WTC11 (cell line): ENCODE measurements around the gene FAF1. TPM values are rescaled to one million over a fixed set of nuclear protein-coding genes. Genes with fewer than 3 reads are reported as not detected.

Experiments used
- ATAC-seq: fragments of 200-7000 bp; cut with Tn5 transposase; 2 replicates; pipeline ENCODE4 v1.10.0; 2021; ENCODE audit warnings: mild to moderate bottlenecking, moderate library complexity
- CTCF ChIA-PET: fragments of 300-600 bp; sonication (Branson Sonifier 250); formaldehyde crosslinking; loops from one replicate; lab custom pipeline; 2021; ENCODE audit warnings: antibody characterized with exemption; lab: Charles Lee
- POLR2A ChIA-PET: fragments of 350-600 bp; sonication (Branson Sonifier 250); formaldehyde crosslinking; loops from one replicate; lab custom pipeline; 2021; ENCODE audit warnings: antibody characterized with exemption; lab: Charles Lee
- DNase-seq: peaks from one replicate; pipeline ENCODE4 v3.0.0; 2021; ENCODE audit warnings: low spot score
- H3K27ac Mint-ChIP-seq: 2 replicates; pipeline ENCODE4 v1.8.0; 2021; ENCODE audit warnings: mixed read lengths
- H3K27me3 Mint-ChIP-seq: 2 replicates; pipeline ENCODE4 v1.8.0; 2021; ENCODE audit warnings: low read depth, mild to moderate bottlenecking, moderate library complexity, mixed read lengths
- H3K36me3 Mint-ChIP-seq: 2 replicates; pipeline ENCODE4 v1.8.0; 2021; ENCODE audit warnings: mixed read lengths
- H3K4me1 Mint-ChIP-seq: 2 replicates; pipeline ENCODE4 v1.8.0; 2022; ENCODE audit warnings: mixed read lengths
- H3K4me3 Mint-ChIP-seq: 2 replicates; pipeline ENCODE4 v1.8.0; 2021; ENCODE audit warnings: mild to moderate bottlenecking, moderate library complexity, mixed read lengths
- H3K9me3 Mint-ChIP-seq: 2 replicates; pipeline ENCODE4 v1.8.0; 2021; ENCODE audit warnings: mixed read lengths
- CBFB ChIP-seq: sonication (generic); formaldehyde crosslinking; IDR thresholded peaks from 2 replicates; pipeline ENCODE4 v1.8.1; 2022; ENCODE audit warnings: mild to moderate bottlenecking, low read depth, missing genetic modification reagents
- CREM ChIP-seq: sonication (generic); formaldehyde crosslinking; IDR thresholded peaks from 2 replicates; pipeline ENCODE4 v1.8.1; 2022; ENCODE audit warnings: mild to moderate bottlenecking, missing genetic modification reagents, moderate library complexity
- ELF4 ChIP-seq: sonication (generic); formaldehyde crosslinking; IDR thresholded peaks from 2 replicates; pipeline ENCODE4 v1.8.1; 2022; ENCODE audit warnings: low read depth, mild to moderate bottlenecking, moderate library complexity, missing genetic modification reagents
- FOXJ3 ChIP-seq: sonication (generic); formaldehyde crosslinking; IDR thresholded peaks from 2 replicates; pipeline ENCODE4 v1.9.0; 2021; ENCODE audit warnings: missing genetic modification reagents, mild to moderate bottlenecking, borderline replicate concordance
- FOXK1 ChIP-seq: sonication (generic); formaldehyde crosslinking; IDR thresholded peaks from 2 replicates; pipeline ENCODE4 v1.8.0; 2022; ENCODE audit warnings: mild to moderate bottlenecking, moderate library complexity, missing genetic modification reagents
- GRHL2 ChIP-seq: fragments of 250-450 bp; sonication (Bioruptor Pico); IDR thresholded peaks from 2 replicates; pipeline ENCODE4 v1.8.0; 2022; ENCODE audit warnings: mild to moderate bottlenecking, moderate library complexity; ENCODE audit not compliant: insufficient replicate concordance, severe bottlenecking
- JUN ChIP-seq: sonication (generic); formaldehyde crosslinking; IDR thresholded peaks from 2 replicates; pipeline ENCODE4 v1.8.0; 2023; ENCODE audit warnings: mild to moderate bottlenecking, missing genetic modification reagents
- NFATC4 ChIP-seq: fragments of 250-450 bp; sonication (Bioruptor Pico); IDR thresholded peaks from 2 replicates; pipeline ENCODE4 v1.9.0; 2021; ENCODE audit warnings: mild to moderate bottlenecking
- NFE2L1 ChIP-seq: sonication (generic); formaldehyde crosslinking; IDR thresholded peaks from 2 replicates; pipeline ENCODE4 v1.8.1; 2023; ENCODE audit warnings: missing genetic modification reagents
- NFYB ChIP-seq: sonication (generic); formaldehyde crosslinking; conservative IDR thresholded peaks from 2 replicates; pipeline ENCODE4 v1.8.0; 2022; ENCODE audit warnings: low read depth, missing genetic modification reagents
- OVOL2 ChIP-seq: fragments of 250-450 bp; sonication (Bioruptor Pico); IDR thresholded peaks from 2 replicates; pipeline ENCODE4 v1.9.0; 2021; ENCODE audit warnings: mild to moderate bottlenecking, borderline replicate concordance
- SMAD4 ChIP-seq: sonication (generic); formaldehyde crosslinking; IDR thresholded peaks from 2 replicates; pipeline ENCODE4 v1.8.0; 2022; ENCODE audit warnings: mild to moderate bottlenecking, missing genetic modification reagents
- SP1 ChIP-seq: sonication (generic); formaldehyde crosslinking; conservative IDR thresholded peaks from 2 replicates; pipeline ENCODE4 v1.8.1; 2022; ENCODE audit warnings: missing genetic modification reagents
- ZNF263 ChIP-seq: sonication (generic); formaldehyde crosslinking; IDR thresholded peaks from 2 replicates; pipeline ENCODE4 v1.8.1; 2022; ENCODE audit warnings: low read depth, mild to moderate bottlenecking, moderate library complexity, missing genetic modification reagents
- total RNA-seq: library from RNA; stranded (reverse); gene quantifications from 3 replicates; pipeline ENCODE4 v1.2.3, GENCODE V29; 2021
- TF ChIP-seq, protein P1 (sequence below): sonication (generic); formaldehyde crosslinking; IDR thresholded peaks from 2 replicates; pipeline ENCODE4 v1.8.1; 2022; ENCODE audit warnings: mild to moderate bottlenecking, moderate library complexity, missing genetic modification reagents
- TF ChIP-seq, protein P2 (sequence below): sonication (generic); formaldehyde crosslinking; IDR thresholded peaks from 2 replicates; pipeline ENCODE4 v1.8.0; 2022; ENCODE audit warnings: mild to moderate bottlenecking, missing genetic modification reagents
- TF ChIP-seq, protein P3 (sequence below): sonication (generic); formaldehyde crosslinking; IDR thresholded peaks from 2 replicates; pipeline ENCODE4 v1.8.1; 2023; ENCODE audit warnings: mild to moderate bottlenecking, missing genetic modification reagents, moderate library complexity
- TF ChIP-seq, protein P4 (sequence below): sonication (generic); formaldehyde crosslinking; IDR thresholded peaks from 2 replicates; pipeline ENCODE4 v1.8.1; 2023; ENCODE audit warnings: mild to moderate bottlenecking, missing genetic modification reagents, moderate library complexity
- TF ChIP-seq, protein P5 (sequence below): sonication (generic); formaldehyde crosslinking; IDR thresholded peaks from 2 replicates; pipeline ENCODE4 v1.8.0; 2022; ENCODE audit warnings: mild to moderate bottlenecking, missing genetic modification reagents
- TF ChIP-seq, protein P6 (sequence below): fragments of 250-450 bp; sonication (Bioruptor Pico); IDR thresholded peaks from 2 replicates; pipeline ENCODE4 v1.8.0; 2021; ENCODE audit warnings: mild to moderate bottlenecking
- TF ChIP-seq, protein P7 (sequence below): sonication (generic); formaldehyde crosslinking; IDR thresholded peaks from 2 replicates; pipeline ENCODE4 v1.8.0; 2023; ENCODE audit warnings: missing genetic modification reagents
- TF ChIP-seq, protein P8 (sequence below): sonication (generic); formaldehyde crosslinking; IDR thresholded peaks from 2 replicates; pipeline ENCODE4 v1.8.1; 2022; ENCODE audit warnings: low read depth, mild to moderate bottlenecking, moderate library complexity, missing genetic modification reagents, borderline replicate concordance
- TF ChIP-seq, protein P9 (sequence below): sonication (generic); formaldehyde crosslinking; IDR thresholded peaks from 2 replicates; pipeline ENCODE4 v1.8.0; 2022; ENCODE audit warnings: mild to moderate bottlenecking, missing genetic modification reagents
- TF ChIP-seq, protein P10 (sequence below): sonication (generic); formaldehyde crosslinking; IDR thresholded peaks from 2 replicates; pipeline ENCODE4 v1.8.1; 2023; ENCODE audit warnings: mild to moderate bottlenecking, moderate library complexity, missing genetic modification reagents

The FAF1 gene
- total RNA-seq, 1 experiment from 2014 or later = 53.5 TPM

DNA sequence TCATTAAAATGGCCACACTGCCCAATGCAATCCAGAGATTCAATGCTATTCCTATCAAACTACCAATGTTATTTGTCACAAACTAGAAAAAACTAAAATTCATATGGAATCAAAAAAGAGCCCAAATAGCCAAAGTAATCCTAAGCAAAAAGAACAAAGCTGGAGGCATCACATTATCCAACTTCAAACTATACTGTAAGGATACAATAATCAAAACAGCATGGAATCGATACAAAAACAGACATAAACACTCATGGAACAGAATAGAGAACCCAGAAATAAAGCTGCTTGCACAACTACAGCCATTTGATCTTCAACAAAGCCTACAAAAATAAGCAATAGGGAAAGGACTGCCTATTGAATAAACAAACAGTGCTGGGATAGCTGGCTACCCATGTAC, 100.4 kb downstream of the FAF1 start:
- H3K27ac Mint-ChIP-seq = no peak overlapping the region
- H3K36me3 Mint-ChIP-seq = peaks cover 26% of the 10 kb centered on the region
- ChIA-PET POLR2A (no interaction called here), CTCF (no interaction called here)
- no peaks in the 10 kb centered on the region for H3K4me1 Mint-ChIP-seq
- no peaks in the 10 kb centered on the region for H3K27me3 Mint-ChIP-seq
- H3K4me3 Mint-ChIP-seq = no peak overlapping the region
- TF ChIP-seq, protein P1, sequence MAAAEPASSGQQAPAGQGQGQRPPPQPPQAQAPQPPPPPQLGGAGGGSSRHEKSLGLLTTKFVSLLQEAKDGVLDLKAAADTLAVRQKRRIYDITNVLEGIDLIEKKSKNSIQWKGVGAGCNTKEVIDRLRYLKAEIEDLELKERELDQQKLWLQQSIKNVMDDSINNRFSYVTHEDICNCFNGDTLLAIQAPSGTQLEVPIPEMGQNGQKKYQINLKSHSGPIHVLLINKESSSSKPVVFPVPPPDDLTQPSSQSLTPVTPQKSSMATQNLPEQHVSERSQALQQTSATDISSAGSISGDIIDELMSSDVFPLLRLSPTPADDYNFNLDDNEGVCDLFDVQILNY (CRISPR knock-in tag) = no peak
- TF ChIP-seq, protein P2, sequence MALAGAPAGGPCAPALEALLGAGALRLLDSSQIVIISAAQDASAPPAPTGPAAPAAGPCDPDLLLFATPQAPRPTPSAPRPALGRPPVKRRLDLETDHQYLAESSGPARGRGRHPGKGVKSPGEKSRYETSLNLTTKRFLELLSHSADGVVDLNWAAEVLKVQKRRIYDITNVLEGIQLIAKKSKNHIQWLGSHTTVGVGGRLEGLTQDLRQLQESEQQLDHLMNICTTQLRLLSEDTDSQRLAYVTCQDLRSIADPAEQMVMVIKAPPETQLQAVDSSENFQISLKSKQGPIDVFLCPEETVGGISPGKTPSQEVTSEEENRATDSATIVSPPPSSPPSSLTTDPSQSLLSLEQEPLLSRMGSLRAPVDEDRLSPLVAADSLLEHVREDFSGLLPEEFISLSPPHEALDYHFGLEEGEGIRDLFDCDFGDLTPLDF = no peak
- no peak for TF ChIP-seq ZNF263
- TF ChIP-seq, protein P3, sequence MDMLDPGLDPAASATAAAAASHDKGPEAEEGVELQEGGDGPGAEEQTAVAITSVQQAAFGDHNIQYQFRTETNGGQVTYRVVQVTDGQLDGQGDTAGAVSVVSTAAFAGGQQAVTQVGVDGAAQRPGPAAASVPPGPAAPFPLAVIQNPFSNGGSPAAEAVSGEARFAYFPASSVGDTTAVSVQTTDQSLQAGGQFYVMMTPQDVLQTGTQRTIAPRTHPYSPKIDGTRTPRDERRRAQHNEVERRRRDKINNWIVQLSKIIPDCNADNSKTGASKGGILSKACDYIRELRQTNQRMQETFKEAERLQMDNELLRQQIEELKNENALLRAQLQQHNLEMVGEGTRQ (CRISPR knock-in tag) = no peak
- no peak for TF ChIP-seq JUN
- TF ChIP-seq OVOL2 (CRISPR knock-in tag) = no peak
- TF ChIP-seq, protein P4, sequence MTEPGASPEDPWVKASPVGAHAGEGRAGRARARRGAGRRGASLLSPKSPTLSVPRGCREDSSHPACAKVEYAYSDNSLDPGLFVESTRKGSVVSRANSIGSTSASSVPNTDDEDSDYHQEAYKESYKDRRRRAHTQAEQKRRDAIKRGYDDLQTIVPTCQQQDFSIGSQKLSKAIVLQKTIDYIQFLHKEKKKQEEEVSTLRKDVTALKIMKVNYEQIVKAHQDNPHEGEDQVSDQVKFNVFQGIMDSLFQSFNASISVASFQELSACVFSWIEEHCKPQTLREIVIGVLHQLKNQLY (CRISPR knock-in tag) = no peak
- TF ChIP-seq, protein P5, sequence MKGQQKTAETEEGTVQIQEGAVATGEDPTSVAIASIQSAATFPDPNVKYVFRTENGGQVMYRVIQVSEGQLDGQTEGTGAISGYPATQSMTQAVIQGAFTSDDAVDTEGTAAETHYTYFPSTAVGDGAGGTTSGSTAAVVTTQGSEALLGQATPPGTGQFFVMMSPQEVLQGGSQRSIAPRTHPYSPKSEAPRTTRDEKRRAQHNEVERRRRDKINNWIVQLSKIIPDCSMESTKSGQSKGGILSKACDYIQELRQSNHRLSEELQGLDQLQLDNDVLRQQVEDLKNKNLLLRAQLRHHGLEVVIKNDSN = no peak
- TF ChIP-seq, protein P6, sequence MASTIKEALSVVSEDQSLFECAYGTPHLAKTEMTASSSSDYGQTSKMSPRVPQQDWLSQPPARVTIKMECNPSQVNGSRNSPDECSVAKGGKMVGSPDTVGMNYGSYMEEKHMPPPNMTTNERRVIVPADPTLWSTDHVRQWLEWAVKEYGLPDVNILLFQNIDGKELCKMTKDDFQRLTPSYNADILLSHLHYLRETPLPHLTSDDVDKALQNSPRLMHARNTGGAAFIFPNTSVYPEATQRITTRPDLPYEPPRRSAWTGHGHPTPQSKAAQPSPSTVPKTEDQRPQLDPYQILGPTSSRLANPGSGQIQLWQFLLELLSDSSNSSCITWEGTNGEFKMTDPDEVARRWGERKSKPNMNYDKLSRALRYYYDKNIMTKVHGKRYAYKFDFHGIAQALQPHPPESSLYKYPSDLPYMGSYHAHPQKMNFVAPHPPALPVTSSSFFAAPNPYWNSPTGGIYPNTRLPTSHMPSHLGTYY (CRISPR knock-in tag) = no peak
- TF ChIP-seq NFE2L1 (CRISPR knock-in tag) = no peak
- TF ChIP-seq FOXK1 (CRISPR knock-in tag) = no peak
- TF ChIP-seq FOXJ3 (CRISPR knock-in tag) = no peak
- TF ChIP-seq GRHL2 (CRISPR knock-in tag) = no peak
- no peak for TF ChIP-seq NFATC4 (CRISPR knock-in tag)
- TF ChIP-seq, protein P7, sequence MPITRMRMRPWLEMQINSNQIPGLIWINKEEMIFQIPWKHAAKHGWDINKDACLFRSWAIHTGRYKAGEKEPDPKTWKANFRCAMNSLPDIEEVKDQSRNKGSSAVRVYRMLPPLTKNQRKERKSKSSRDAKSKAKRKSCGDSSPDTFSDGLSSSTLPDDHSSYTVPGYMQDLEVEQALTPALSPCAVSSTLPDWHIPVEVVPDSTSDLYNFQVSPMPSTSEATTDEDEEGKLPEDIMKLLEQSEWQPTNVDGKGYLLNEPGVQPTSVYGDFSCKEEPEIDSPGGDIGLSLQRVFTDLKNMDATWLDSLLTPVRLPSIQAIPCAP (CRISPR knock-in tag) = no peak
- ATAC-seq = no peak
- no peak for DNase-seq
- H3K9me3 Mint-ChIP-seq = peaks cover 37% of the 10 kb centered on the region

DNA sequence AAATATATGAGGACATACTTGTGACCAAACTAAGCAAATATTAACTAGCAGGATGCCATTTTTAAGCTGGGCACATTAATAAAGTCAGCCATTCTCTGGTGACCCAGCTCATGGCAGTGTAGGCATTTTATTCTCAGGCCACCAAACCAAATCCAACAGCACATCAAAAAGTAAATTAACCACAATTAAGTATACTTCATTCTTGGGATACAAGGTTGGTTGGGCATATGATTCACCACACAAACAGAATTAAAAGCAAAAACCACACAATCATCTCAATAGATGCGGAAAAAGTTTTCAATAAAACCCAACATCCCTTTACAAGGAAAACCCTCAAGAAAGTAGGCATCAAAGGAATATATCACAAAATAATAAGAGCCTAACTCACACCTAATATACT, 101.3 kb downstream of the FAF1 start:
- Mint-ChIP-seq H3K36me3 (peaks cover 26% of the 10 kb centered on the region), H3K4me3 (no peak overlapping the region), H3K9me3 (peaks cover 37% of the 10 kb centered on the region), H3K4me1 (no peaks in the 10 kb centered on the region), H3K27me3 (no peaks in the 10 kb centered on the region), H3K27ac (no peak overlapping the region)
- POLR2A ChIA-PET = no interaction called here
- CTCF ChIA-PET = interaction anchor here (1.6 kb wide), 1 partner anchor 14 kb away, joined by 7 read pairs; no protein-coding TSS in a partner anchor
- no peak for ATAC-seq
- no peak for DNase-seq
- TF ChIP-seq, protein P5 = no peak
- TF ChIP-seq CBFB (no peak), NFYB (CRISPR knock-in tag) (no peak), CREM (no peak), SP1 (no peak), SMAD4 (CRISPR knock-in tag) (no peak), ELF4 (CRISPR knock-in tag) (no peak)
- TF ChIP-seq, protein P8, sequence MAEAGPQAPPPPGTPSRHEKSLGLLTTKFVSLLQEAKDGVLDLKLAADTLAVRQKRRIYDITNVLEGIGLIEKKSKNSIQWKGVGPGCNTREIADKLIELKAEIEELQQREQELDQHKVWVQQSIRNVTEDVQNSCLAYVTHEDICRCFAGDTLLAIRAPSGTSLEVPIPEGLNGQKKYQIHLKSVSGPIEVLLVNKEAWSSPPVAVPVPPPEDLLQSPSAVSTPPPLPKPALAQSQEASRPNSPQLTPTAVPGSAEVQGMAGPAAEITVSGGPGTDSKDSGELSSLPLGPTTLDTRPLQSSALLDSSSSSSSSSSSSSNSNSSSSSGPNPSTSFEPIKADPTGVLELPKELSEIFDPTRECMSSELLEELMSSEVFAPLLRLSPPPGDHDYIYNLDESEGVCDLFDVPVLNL = no peak
- TF ChIP-seq, protein P9, sequence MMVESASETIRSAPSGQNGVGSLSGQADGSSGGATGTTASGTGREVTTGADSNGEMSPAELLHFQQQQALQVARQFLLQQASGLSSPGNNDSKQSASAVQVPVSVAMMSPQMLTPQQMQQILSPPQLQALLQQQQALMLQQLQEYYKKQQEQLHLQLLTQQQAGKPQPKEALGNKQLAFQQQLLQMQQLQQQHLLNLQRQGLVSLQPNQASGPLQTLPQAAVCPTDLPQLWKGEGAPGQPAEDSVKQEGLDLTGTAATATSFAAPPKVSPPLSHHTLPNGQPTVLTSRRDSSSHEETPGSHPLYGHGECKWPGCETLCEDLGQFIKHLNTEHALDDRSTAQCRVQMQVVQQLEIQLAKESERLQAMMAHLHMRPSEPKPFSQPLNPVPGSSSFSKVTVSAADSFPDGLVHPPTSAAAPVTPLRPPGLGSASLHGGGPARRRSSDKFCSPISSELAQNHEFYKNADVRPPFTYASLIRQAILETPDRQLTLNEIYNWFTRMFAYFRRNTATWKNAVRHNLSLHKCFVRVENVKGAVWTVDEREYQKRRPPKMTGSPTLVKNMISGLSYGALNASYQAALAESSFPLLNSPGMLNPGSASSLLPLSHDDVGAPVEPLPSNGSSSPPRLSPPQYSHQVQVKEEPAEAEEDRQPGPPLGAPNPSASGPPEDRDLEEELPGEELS = no peak
- TF ChIP-seq, protein P10, sequence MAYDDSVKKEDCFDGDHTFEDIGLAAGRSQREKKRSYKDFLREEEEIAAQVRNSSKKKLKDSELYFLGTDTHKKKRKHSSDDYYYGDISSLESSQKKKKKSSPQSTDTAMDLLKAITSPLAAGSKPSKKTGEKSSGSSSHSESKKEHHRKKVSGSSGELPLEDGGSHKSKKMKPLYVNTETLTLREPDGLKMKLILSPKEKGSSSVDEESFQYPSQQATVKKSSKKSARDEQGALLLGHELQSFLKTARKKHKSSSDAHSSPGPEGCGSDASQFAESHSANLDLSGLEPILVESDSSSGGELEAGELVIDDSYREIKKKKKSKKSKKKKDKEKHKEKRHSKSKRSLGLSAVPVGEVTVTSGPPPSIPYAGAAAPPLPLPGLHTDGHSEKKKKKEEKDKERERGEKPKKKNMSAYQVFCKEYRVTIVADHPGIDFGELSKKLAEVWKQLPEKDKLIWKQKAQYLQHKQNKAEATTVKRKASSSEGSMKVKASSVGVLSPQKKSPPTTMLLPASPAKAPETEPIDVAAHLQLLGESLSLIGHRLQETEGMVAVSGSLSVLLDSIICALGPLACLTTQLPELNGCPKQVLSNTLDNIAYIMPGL (CRISPR knock-in tag) = no peak
